Activated T-helper 1 cell treated with anti-CD3 and anti-CD28 coated beads, Interleukin-2, amount 50 U/mL, for 16 hours (primary cell): ENCODE measurements around the gene PIP5K1B.
"Not testable (repeated sequence)": the region's sequence is repeated elsewhere in the genome, so short reads cannot be mapped to it uniquely, and the experiment has no call there.

Experiments used
- DNase-seq, 2 donors: peaks; one replicate each; pipeline ENCODE4 v3.0.0-alpha.2; 2020; ENCODE audit warnings: low read depth in 1 of 2, low spot score in 1 of 2

PIP5K1B gene

GRCh38 chr9:68704814-68705530, at the start of gene PIP5K1B:
Gene PIP5K1B, plus strand, starts transcription at chr9:68705240. Its CDS starts 117,375 bp downstream, at chr9:68822615.
- no peak for DNase-seq

GRCh38 chr9:68664036-68664435, 41.0 kb upstream of the PIP5K1B start:
- no peak for DNase-seq

- no peak for DNase-seq
Observed at GRCh38 chr9:68668127-68668526, 36.9 kb upstream of the PIP5K1B start.

GRCh38 chr9:68669218-68669617, 35.8 kb upstream of the PIP5K1B start:
- DNase-seq = no peak

GRCh38 chr9:68672215-68672614, 32.8 kb upstream of the PIP5K1B start:
- no peak for DNase-seq

GRCh38 chr9:68672625-68673024, 32.4 kb upstream of the PIP5K1B start:
- no peak for DNase-seq

- no peak for DNase-seq
Observed at GRCh38 chr9:68678430-68678829, 26.6 kb upstream of the PIP5K1B start.

- no peak for DNase-seq
Observed at GRCh38 chr9:68683433-68683832, 21.6 kb upstream of the PIP5K1B start.

GRCh38 chr9:68685213-68685612, 19.8 kb upstream of the PIP5K1B start:
- DNase-seq = no peak

- no peak for DNase-seq
Observed at GRCh38 chr9:68685770-68686169, 19.3 kb upstream of the PIP5K1B start.

- no peak for DNase-seq
Observed at GRCh38 chr9:68690088-68690487, 15.0 kb upstream of the PIP5K1B start.

GRCh38 chr9:68692519-68692918, 12.5 kb upstream of the PIP5K1B start:
- no peak for DNase-seq

GRCh38 chr9:68694125-68694524, 10.9 kb upstream of the PIP5K1B start:
- DNase-seq = no peak

GRCh38 chr9:68697851-68698250, 7.2 kb upstream of the PIP5K1B start:
- no peak for DNase-seq

- no peak for DNase-seq
Observed at GRCh38 chr9:68698943-68699509, 6.0 kb upstream of the PIP5K1B start.

GRCh38 chr9:68699625-68700024, 5.4 kb upstream of the PIP5K1B start:
- DNase-seq = not testable (repeated sequence)

GRCh38 chr9:68702493-68702892, 2.5 kb upstream of the PIP5K1B start:
- no peak for DNase-seq

GRCh38 chr9:68703672-68704071, 1.4 kb upstream of the PIP5K1B start:
- no peak for DNase-seq

GRCh38 chr9:68704498-68704813, 584 bp upstream of the PIP5K1B start:
- DNase-seq = no peak

GRCh38 chr9:68705531-68706362, 707 bp downstream of the PIP5K1B start:
- no peak for DNase-seq

- no peak for DNase-seq
Observed at GRCh38 chr9:68706363-68707201, 1.5 kb downstream of the PIP5K1B start.
